ENCODE results near the gene RASSF3. TPM values are rescaled to one million over a fixed set of nuclear protein-coding genes. Genes with fewer than 3 reads are reported as not detected.
A peak's percentile ranks its signal among the peaks of the same experiment; 100 is the strongest.

Gene RASSF3
- total and polyA plus RNA-seq, 12 donors: 21.7 to 75.8 (median 39.5) TPM

GRCh38 chr12:64729909-64730587 is 119.8 kb downstream of the RASSF3 start:
- peaks cover 0 to 51% of the 10 kb centered on the region in 2 donors for H3K36me3 ChIP-seq (replicated peaks in 1 of 2)
- TF ChIP-seq POLR2A (IDR thresholded peaks at IDR 0.05) (no peak), CTCF (IDR thresholded peaks at IDR 0.05) (no peak)
- peak overlapping the region in 3 of 5 donors; percentile 39 to 70 (median 52) for H3K27ac ChIP-seq
- H3K4me1 ChIP-seq (replicated peaks in 1 of 2): peaks cover 31 to 37% of the 10 kb centered on the region in 2 donors
- 52 to 60% (median 55%) methylated on average over 2 of the region's 2 CpGs for WGBS, 4 donors
- H3K9me3 ChIP-seq (replicated peaks in 1 of 3): no peaks in the 10 kb centered on the region
- H3K27me3 ChIP-seq: no peaks in the 10 kb centered on the region
- intact Hi-C loops (cut with DNase I): no loop called here
- H3K4me3 ChIP-seq: no peak overlapping the region
- no peak for DNase-seq

- no peak for DNase-seq
- Histone ChIP-seq H3K27me3 (no peaks in the 10 kb centered on the region), H3K9me3 (replicated peaks in 1 of 3) (no peaks in the 10 kb centered on the region), H3K4me3 (no peak overlapping the region), H3K27ac (peak overlapping the region in 3 of 5 donors; percentile 39 to 67 (median 52)), H3K36me3 (replicated peaks in 1 of 2) (peaks cover 0 to 51% of the 10 kb centered on the region in 2 donors), H3K4me1 (replicated peaks in 1 of 2) (peaks cover 31 to 37% of the 10 kb centered on the region in 2 donors)
- TF ChIP-seq CTCF (IDR thresholded peaks at IDR 0.05): no peak
- TF ChIP-seq POLR2A (IDR thresholded peaks at IDR 0.05): no peak
- intact Hi-C loops (cut with DNase I): no loop called here
- WGBS, 4 donors: 51 to 69% (median 59%) methylated on average over 2 of the region's 2 CpGs
These were observed 120.3 kb downstream of the RASSF3 start for GRCh38 chr12:64730588-64730969.

GRCh38 chr12:64731683-64732082 is 121.4 kb downstream of the RASSF3 start:
- DNase-seq: no peak
- intact Hi-C loops (cut with DNase I): no loop called here
- Histone ChIP-seq H3K9me3 (replicated peaks in 1 of 3) (no peaks in the 10 kb centered on the region), H3K4me3 (no peak overlapping the region), H3K27me3 (no peaks in the 10 kb centered on the region), H3K27ac (no peak overlapping the region), H3K4me1 (replicated peaks in 1 of 2) (peaks cover 31 to 37% of the 10 kb centered on the region in 2 donors), H3K36me3 (replicated peaks in 1 of 2) (peaks cover 0 to 53% of the 10 kb centered on the region in 2 donors)
- TF ChIP-seq POLR2A (IDR thresholded peaks at IDR 0.05) (no peak), CTCF (IDR thresholded peaks at IDR 0.05) (no peak)
- 86 to 90% (median 87%) methylated on average over 4 of the region's 4 CpGs for WGBS, 4 donors

- TF ChIP-seq CTCF (IDR thresholded peaks at IDR 0.05) (no peak), POLR2A (IDR thresholded peaks at IDR 0.05) (no peak)
- H3K27me3 ChIP-seq: no peaks in the 10 kb centered on the region
- H3K4me1 ChIP-seq (replicated peaks in 1 of 2): peaks cover 38 to 53% of the 10 kb centered on the region in 2 donors
- peaks cover 0 to 55% of the 10 kb centered on the region in 2 donors for H3K36me3 ChIP-seq (replicated peaks in 1 of 2)
- peak overlapping the region in 3 of 5 donors; percentile 62 to 69 (median 68) for H3K27ac ChIP-seq
- no peak overlapping the region for H3K4me3 ChIP-seq
- 38 to 66% (median 46%) methylated on average over 3 to 4 of the region's 4 CpGs for WGBS, 4 donors
- DNase-seq: peak; percentile 79 to 89 (median 84)
- intact Hi-C loops (cut with DNase I): no loop called here
- H3K9me3 ChIP-seq (replicated peaks in 1 of 3): no peaks in the 10 kb centered on the region
These were observed 123.6 kb downstream of the RASSF3 start for GRCh38 chr12:64733857-64734256.

Measured in adrenal gland (tissue), 12 donors.